Gastroesophageal sphincter (tissue), 4 donors: ENCODE results near the gene CTNNA2. TPM values are rescaled to one million over a fixed set of nuclear protein-coding genes. Genes with fewer than 3 reads are reported as not detected.

Experiments used
- ATAC-seq: fragments of 150-250 bp; one replicate; pipeline ENCODE4 v1.9.1; 2016; ENCODE audit warnings: mild to moderate bottlenecking, moderate library complexity
- H3K27ac ChIP-seq, 4 donors: fragments of 200-600 bp; sonication (generic) in 3 of 4; 1 replicate in 3 of 4; 2 replicates in 1 of 4; pipeline ENCODE4 v1.5.1; 2016 to 2019
- H3K27me3 ChIP-seq: fragments of 200-600 bp; sonication (generic); one replicate; pipeline ENCODE4 v1.5.1; 2019
- H3K36me3 ChIP-seq, 2 donors: fragments of 200-600 bp; sonication (generic); one replicate each; pipeline ENCODE4 v1.5.1; 2019; ENCODE audit warnings: control low read depth in 1 of 2
- H3K4me1 ChIP-seq, 3 donors: fragments of 200-600 bp; sonication (generic); 1 replicate in 2 of 3; 2 replicates in 1 of 3; pipeline ENCODE4 v1.5.1; 2016 to 2019; ENCODE audit warnings: control low read depth in 2 of 3
- H3K4me3 ChIP-seq, 2 donors: fragments of 200-600 bp; sonication (generic); one replicate each; pipeline ENCODE4 v1.5.1; 2019; ENCODE audit warnings: mild to moderate bottlenecking in 1 of 2, moderate library complexity in 1 of 2
- H3K9me3 ChIP-seq, 3 donors: fragments of 200-600 bp; sonication (generic); one replicate each; pipeline ENCODE4 v1.5.1; 2017 to 2019; ENCODE audit warnings: control low read depth in 2 of 3
- CTCF ChIP-seq, 4 experiments: fragments of 200-600 bp in 2 of 4; fragments of 450-650 bp in 2 of 4; sonication (generic) in 1 of 4; IDR thresholded peaks; one replicate each; pipeline ENCODE4 v1.5.1; 2017 to 2019; ENCODE audit warnings: antibody characterized with exemption in 4 of 4, mild to moderate bottlenecking in 2 of 4, moderate library complexity in 2 of 4
- EP300 ChIP-seq: sonication (generic); formaldehyde crosslinking; IDR thresholded peaks from one replicate; pipeline ENCODE4 v1.6.1; 2017; ENCODE audit warnings: antibody characterized with exemption, mild to moderate bottlenecking
- POLR2A ChIP-seq, 2 donors: fragments of 450-650 bp; IDR thresholded peaks; one replicate each; pipeline ENCODE4 v1.6.1; 2017; ENCODE audit warnings: antibody characterized with exemption in 2 of 2, mild to moderate bottlenecking in 2 of 2, moderate library complexity in 1 of 2
- POLR2AphosphoS5 ChIP-seq: sonication (generic); formaldehyde crosslinking; IDR thresholded peaks from one replicate; pipeline ENCODE4 v1.6.1; 2017; ENCODE audit warnings: antibody characterized with exemption
- WGBS, 2 donors: methylation state at CpG; one replicate each; pipeline ENCODE4 v1.1.5; 2018; ENCODE audit warnings: low coverage in 1 of 2; 5-methylcytosine and 5-hydroxymethylcytosine counted together
- total RNA-seq, 4 donors: library from RNA; depleted of rRNA; stranded (reverse); fragments of >200 nt; gene quantifications; one replicate each; pipeline ENCODE4 v1.1.0, GENCODE V29; 2016

CTNNA2 gene
- total RNA-seq, 4 donors from 2014 or later: 0.15 to 4.2 (median 0.68) TPM

GRCh38 chr2:79947751-79948150, 434.9 kb downstream of the CTNNA2 start:
- no peak for ATAC-seq
- H3K4me3 ChIP-seq: no peak overlapping the region
- TF ChIP-seq CTCF (IDR thresholded peaks at IDR 0.05) (no peak), POLR2AphosphoS5 (no peak), POLR2A (IDR thresholded peaks at IDR 0.05) (no peak), EP300 (no peak)
- H3K27me3 ChIP-seq: no peaks in the 10 kb centered on the region
- no peaks in the 10 kb centered on the region for H3K36me3 ChIP-seq
- H3K9me3 ChIP-seq: no peaks in the 10 kb centered on the region
- WGBS, 2 donors: 45 to 50% methylated on average over 2 of the region's 2 CpGs
- H3K4me1 ChIP-seq: no peaks in the 10 kb centered on the region
- H3K27ac ChIP-seq: no peak overlapping the region

- 56 to 65% methylated on average over 3 of the region's 3 CpGs for WGBS, 2 donors
- no peaks in the 10 kb centered on the region for H3K36me3 ChIP-seq
- ATAC-seq: no peak
These were observed 437.7 kb downstream of the CTNNA2 start for GRCh38 chr2:79950526-79950925.

GRCh38 chr2:79952616-79953015, 439.8 kb downstream of the CTNNA2 start:
- H3K27ac ChIP-seq: no peak overlapping the region
- H3K4me3 ChIP-seq: no peak overlapping the region
- H3K36me3 ChIP-seq: no peaks in the 10 kb centered on the region
- no peak for ATAC-seq
- H3K9me3 ChIP-seq: no peaks in the 10 kb centered on the region
- no peaks in the 10 kb centered on the region for H3K27me3 ChIP-seq
- no peaks in the 10 kb centered on the region for H3K4me1 ChIP-seq
- no peak for TF ChIP-seq POLR2A (IDR thresholded peaks at IDR 0.05)
- no peak for TF ChIP-seq POLR2AphosphoS5
- no peak for TF ChIP-seq EP300
- no peak for TF ChIP-seq CTCF (IDR thresholded peaks at IDR 0.05)
- 28 to 51% methylated on average over 3 of the region's 3 CpGs for WGBS, 2 donors

More at GRCh38 chr2:79950526-79950925, 437.7 kb downstream of the CTNNA2 start:
- Histone ChIP-seq H3K27ac (no peak overlapping the region), H3K4me1 (no peaks in the 10 kb centered on the region), H3K27me3 (no peaks in the 10 kb centered on the region), H3K4me3 (no peak overlapping the region), H3K9me3 (no peaks in the 10 kb centered on the region)
- TF ChIP-seq CTCF (IDR thresholded peaks at IDR 0.05) (no peak), EP300 (no peak), POLR2A (IDR thresholded peaks at IDR 0.05) (no peak), POLR2AphosphoS5 (no peak)

- no peaks in the 10 kb centered on the region for H3K4me1 ChIP-seq
- ATAC-seq: no peak
- no peaks in the 10 kb centered on the region for H3K36me3 ChIP-seq
- no peak overlapping the region for H3K27ac ChIP-seq
- H3K4me3 ChIP-seq: no peak overlapping the region
- no peaks in the 10 kb centered on the region for H3K9me3 ChIP-seq
- TF ChIP-seq POLR2AphosphoS5 (no peak), POLR2A (IDR thresholded peaks at IDR 0.05) (no peak), EP300 (no peak)
- H3K27me3 ChIP-seq: no peaks in the 10 kb centered on the region
These were observed 447.2 kb downstream of the CTNNA2 start for GRCh38 chr2:79960035-79960434.

GRCh38 chr2:79960519-79960918, 447.7 kb downstream of the CTNNA2 start:
- H3K9me3 ChIP-seq: no peaks in the 10 kb centered on the region
- TF ChIP-seq EP300 (no peak), POLR2A (IDR thresholded peaks at IDR 0.05) (no peak), POLR2AphosphoS5 (no peak), CTCF (IDR thresholded peaks at IDR 0.05) (no peak)
- ATAC-seq: no peak

More at GRCh38 chr2:79960519-79960918, 447.7 kb downstream of the CTNNA2 start:
- Histone ChIP-seq H3K4me3 (no peak overlapping the region), H3K27me3 (no peaks in the 10 kb centered on the region), H3K27ac (no peak overlapping the region), H3K36me3 (no peaks in the 10 kb centered on the region), H3K4me1 (no peaks in the 10 kb centered on the region)
- 26 to 57% methylated on average over 4 of the region's 4 CpGs for WGBS, 2 donors
